HG03139 (cell line): Measurements from ENCODE around the gene TAS1R2.
"Not testable (repeated sequence)": the region's sequence is repeated elsewhere in the genome, so short reads cannot be mapped to it uniquely, and the experiment has no call there.

ENCODE experiments used
- ATAC-seq: cut with Tn5 transposase; IDR thresholded peaks from one replicate; pipeline ENCODE4 v1.9.1; 2021; ENCODE audit not compliant: unreplicated experiment

Gene TAS1R2

DNA sequence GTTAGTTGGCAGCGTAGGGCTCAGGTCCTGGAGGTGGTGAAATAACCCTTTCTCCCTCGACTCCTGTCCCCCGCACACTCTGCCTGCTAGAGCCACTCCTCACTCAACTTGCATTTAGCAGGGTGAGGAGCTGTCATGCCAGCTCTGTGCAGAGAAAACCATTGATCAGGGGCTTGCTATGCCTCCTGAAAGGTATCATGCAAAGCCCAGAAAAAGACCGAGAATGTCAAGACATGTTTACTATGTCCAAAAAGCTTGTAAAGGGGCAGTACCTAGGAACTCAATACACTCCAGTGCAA, 24.9 kb upstream of the TAS1R2 start:
- ATAC-seq, result no peak

DNA sequence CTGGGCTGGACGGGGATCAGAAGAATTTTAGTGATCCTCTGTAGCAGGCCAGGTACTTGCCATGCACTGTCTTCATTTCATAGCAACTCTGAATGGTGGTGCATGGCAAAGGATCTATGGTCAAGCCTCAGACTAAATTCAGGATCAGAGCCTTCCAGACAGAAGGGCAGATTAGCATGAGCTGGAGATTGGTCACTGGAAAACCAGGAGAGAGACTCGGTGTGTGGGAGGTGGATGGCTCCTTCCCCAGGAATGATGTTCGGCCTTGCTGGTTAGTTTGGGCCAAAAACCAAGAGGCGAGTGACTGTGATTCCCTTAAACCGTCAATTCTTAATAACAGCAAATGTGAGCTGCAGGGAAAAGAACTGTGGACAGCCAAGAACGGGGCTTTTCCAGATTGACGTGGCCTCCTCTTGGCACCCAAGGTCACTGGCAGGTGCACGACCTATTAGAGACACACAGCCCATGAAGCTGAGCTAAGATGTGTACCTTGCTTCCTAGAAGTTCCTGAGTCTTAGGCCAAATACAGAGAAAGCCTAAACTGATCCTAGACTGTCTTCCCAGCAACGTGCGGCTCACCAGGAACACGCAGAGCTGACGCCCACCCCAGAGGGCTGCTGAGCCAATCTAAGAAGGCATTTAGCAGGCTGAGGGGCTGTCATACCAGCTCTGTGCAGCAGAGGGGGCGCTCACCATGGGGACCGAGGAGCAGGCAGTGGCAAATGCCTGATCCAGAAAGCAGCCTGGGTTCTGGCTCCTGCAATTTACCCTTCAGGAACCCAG, 24.4 kb upstream of the TAS1R2 start:
- ATAC-seq, result no peak

DNA sequence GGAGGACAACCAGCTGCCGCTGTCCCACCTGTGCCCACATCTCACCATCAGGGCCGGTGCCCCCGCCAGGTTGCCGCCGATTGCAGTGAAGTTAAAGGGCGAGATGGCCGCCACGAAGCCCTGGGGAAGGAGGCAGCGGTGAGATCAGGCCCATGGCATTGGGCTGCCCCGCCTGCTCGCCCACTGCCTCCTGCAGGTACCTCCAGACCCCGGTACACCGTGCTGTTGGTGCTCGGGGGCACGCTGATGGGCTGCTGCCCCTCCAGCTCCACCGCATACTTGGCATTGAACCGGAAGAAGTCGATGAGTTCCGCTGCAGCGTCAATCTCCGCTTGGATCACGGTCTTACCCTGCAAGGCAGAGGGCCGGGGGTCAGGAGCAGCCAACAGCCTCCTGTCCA, 23.6 kb upstream of the TAS1R2 start:
- ATAC-seq, result no peak

DNA sequence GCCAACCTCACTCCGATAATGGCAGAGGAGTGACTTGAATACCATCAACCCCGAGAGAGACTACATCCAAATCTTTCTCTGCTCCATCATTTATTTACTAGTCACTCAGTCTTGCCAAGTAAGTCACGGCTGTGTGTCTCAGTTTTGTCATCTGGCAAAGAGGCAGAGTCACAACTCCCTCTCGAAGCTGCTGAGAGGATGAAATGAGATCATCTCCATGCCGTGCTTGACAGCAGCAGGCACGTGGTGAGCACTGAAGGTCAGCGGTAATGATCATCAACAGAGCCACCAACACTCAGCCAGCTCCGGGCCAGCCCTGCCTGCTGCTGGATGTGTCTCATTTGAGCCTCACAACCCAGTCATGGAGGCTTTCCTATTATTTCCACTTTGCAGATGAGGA, 23.0 kb upstream of the TAS1R2 start:
- ATAC-seq, result no peak

DNA sequence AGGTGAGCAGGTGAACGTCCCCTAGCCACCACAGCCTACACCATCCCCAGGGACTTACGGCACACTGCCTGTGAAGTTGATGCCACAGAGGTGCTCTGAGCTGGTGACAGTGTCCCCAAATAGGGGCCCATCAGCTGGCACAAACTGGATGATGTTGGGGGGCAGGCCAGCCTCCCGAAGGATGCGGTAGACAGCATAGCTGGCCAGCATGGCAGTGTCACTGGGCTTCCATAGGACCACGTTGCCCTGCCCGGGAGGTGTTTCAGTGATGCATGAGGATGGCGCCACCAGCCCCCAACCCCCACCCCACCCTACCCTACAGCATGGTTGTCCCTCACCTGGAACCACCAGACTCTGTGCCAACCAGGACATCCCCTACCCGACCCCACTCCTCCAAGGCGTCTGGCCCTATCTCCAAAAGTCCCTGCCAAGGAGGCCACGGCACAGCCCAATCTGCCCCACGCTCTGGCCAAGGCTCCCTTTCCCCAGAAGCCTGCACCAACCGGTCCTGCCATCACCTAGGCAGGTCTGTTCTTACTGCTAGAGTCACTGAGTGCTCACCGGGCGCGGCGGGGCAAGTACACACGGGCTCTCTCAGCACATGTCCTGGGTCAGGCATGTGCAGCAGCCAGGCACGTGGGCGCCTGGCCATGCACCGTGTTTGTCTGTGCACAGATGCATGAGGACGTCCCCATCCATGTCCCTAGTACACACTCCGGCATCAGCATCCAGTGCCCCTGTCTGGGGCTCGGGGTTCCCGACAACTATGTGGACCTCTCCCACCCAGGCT, 22.4 kb upstream of the TAS1R2 start:
- ATAC-seq, result no peak

- no peak for ATAC-seq
Measured at GRCh38 chr1:18881164-18881563, 21.7 kb upstream of the TAS1R2 start.

GRCh38 chr1:18880585-18880984, 21.1 kb upstream of the TAS1R2 start:
- ATAC-seq, result no peak

GRCh38 chr1:18879791-18880309, 20.4 kb upstream of the TAS1R2 start:
- ATAC-seq, result no peak

DNA sequence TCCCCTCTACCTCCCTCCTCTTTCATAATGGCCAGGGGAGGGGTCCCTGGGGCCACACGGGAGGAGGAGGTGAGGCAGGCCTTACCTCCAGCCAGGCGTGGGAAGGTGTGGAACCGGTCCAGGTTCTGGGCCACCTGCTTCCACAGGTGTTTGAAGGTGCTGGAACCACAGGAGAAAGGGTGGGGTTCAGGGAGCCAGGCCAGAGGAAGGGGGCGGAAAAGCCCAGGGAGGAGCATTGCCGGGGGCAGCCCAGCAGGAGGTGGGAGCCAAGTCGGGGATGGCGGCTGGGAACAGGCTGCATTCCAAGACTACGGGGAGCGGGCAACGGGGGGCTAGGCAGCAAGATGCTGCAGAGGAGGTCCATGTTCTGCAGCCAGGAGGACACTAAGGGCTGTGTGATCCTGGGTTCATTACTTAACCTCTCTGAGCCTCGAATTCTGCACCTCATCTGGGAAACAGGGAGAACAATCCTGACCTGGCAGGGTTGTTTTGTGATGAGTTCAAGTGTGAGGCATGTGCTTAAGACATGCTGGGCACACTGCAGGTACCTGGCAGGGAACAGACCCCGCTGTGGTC, 19.8 kb upstream of the TAS1R2 start:
- no peak for ATAC-seq

DNA sequence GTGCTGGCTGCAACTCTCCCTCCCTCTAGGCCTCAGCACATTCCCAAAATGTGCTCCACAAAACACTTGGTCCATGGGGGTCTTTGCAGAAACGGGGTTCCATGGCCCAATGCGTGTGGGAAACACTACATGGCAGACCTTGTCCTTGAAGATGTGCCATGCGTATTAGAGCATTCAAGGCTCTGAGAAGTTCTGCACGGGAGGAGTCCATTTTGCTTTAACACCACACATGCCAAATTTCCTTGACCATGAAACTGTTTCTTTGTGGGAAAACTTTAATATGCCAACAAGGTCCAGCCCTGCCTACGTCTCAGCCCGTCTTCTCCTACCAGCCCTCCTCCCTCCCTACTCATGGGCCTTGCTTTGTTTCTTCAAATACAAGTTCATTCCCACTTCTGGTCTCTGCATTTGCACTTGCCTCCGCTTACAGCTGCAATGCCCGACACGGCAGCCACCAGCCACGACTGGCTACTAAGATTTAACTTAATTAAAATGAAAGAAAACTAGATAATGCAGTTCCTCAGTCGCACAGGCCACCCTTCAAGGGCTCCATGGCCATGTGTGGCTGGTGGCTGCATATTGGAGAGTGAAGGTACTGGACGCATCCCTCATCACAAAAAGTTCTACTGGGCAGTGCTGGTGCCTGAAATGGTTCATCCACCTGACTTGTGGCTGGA, 19.2 kb upstream of the TAS1R2 start:
- ATAC-seq, result no peak

GRCh38 chr1:18877282-18877681, 17.8 kb upstream of the TAS1R2 start:
- no peak for ATAC-seq

DNA sequence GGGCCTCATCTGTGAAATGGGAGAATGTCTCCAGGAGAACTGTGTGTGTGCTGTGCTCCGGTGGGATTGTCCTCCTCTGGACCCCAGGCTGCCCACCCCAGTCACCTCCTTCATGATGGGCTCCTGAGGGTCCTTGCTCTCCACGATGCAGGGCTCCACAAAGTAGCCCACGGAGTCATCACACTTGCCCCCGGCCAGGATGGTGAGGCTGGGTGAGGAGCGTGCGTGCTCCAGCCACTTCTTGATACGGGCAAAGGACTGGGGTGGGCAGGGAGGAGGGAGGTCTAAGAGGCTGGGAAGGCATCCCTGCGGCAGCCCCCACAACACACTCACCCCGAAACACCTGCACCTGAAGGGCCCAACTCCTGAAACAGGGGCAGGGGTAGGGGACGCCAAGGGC, 16.8 kb upstream of the TAS1R2 start:
- no peak for ATAC-seq

- no peak for ATAC-seq
Measured at GRCh38 chr1:18875796-18876128, 16.3 kb upstream of the TAS1R2 start.

GRCh38 chr1:18875107-18875795, 15.8 kb upstream of the TAS1R2 start:
- ATAC-seq, result no peak

DNA sequence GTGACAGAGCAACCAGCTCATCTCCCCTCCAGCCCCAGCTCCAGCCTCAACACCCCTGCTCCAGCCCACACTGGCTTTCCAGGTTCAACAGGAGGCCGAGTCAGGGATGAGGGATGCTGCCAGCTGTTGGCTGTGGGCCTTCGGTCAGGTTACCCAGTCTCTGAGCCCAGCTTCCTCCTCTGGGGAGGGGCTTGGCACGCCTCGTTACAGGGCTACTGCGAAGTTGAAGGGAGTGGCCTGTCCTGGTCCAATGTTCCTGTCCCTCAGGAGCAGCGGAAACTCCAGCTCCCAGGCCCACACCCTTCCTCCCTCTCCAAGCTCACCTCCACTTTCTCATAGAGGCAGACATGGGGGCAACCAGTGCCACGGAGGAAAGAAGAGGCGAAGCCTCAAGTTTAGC, 15.1 kb upstream of the TAS1R2 start:
- ATAC-seq, result no peak

DNA sequence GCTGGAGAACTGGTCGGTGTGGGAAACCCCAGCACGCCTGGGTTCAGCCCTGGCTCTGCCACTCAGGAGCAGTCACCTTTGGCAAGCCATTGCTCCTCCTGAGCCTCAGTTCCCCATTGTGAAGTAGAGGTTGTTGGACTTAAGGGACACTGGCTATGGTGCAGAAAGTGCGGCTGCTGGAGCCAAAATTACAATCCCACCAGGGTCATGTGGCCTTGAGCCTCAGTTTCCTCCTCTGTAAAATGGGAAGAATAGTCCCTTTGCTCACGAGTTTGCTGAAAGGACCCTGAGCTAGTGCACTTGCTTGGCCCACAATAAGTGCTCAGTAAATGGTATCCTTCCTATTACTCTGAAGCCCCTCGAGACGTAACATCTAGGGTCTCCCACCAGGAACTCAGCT, 14.6 kb upstream of the TAS1R2 start:
- no peak for ATAC-seq

DNA sequence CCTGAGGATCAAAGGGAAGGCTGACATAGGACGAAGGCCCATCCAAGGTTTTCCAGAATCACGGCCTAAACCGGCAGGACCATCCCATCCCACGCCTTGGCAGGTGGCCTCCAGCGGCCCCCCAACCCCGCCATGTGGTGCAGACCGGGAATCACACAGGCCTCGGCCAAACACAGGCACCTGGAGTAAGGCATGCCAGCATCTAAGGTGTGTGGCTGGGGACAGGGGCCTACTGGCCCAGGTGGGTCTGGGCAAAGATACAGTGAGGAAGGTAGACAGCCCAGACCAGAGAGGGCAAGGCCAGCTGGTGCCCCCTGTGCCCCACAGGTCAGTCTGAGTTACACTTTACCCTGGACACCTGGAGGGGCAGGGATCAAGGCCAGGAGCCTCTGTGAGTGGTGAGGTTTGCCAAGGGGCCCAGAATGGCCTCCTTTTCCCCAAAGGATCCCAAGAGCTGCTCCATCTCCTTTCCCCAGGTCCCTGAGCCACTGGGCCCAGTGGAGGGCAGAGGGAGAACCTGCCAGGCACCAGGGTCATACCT, 12.7 kb upstream of the TAS1R2 start:
- no peak for ATAC-seq

DNA sequence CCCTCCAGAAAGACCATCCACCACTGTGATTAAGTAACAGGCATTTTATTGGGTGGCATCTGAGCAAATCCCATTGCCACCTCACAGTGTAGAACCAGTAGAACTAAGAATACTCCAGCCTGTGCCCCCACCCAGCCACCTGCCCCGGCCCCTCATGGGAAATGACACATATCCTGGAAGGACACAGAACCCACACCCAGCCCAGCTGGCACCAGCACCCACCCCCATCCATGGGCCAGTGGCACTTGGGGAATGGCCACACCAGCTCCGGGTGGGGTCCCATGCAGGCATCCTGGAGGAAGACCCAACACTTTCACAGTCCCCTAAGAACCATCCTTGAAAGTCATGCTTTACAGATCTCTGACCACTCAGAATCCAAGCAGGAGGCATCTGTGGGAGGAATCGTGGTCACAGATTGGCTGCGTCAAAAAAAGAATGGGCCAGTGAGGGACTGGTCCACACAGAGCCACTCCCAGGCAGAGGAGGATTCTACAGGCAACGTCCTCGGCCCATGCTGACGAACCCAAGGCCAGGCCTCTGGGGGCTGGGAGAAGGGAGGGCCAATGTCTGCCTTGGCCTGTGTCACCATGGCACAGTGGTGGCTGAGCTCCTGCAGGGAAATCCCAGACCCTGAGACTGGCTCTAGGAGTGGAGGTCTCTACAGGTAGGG, 12.1 kb upstream of the TAS1R2 start:
- no peak for ATAC-seq

DNA sequence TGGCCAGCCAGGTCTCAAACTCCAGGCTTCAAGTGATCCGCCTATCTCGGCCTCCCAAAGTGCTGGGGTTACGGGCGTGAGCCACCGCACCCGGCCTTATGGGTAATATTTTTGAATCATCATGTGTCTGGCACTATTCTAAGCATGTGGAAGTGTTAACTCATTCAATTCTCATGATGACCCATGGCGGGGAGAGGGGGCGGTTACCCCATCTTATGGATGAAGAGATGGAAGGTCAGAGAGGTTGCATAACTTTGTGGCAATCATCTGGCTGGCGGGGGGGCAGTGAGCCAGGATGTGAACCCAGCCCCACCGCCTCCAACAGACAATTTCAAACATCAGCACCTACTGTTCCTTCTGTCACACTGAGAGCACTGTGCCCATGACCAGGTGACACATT, 11.5 kb upstream of the TAS1R2 start:
- ATAC-seq, result no peak

GRCh38 chr1:18870595-18870865, 11.1 kb upstream of the TAS1R2 start:
- ATAC-seq, result not testable (repeated sequence)
